ENCODE results near the gene NCBP3. TPM values are rescaled to one million over a fixed set of nuclear protein-coding genes. Genes with fewer than 3 reads are reported as not detected.
"Not testable (repeated sequence)": the region's sequence is repeated elsewhere in the genome, so short reads cannot be mapped to it uniquely, and the experiment has no call there.

Gene NCBP3
- total RNA-seq, 2 experiments from 2014 or later = 25.0 to 29.5 TPM

GRCh38 chr17:3792481-3792880 lies 53.6 kb downstream of the NCBP3 start:
- H3K4me1 ChIP-seq (ENCODE audit: insufficient read depth, low read length) = peaks cover 33% of the 10 kb centered on the region

GRCh38 chr17:3788200-3788599 lies 57.8 kb downstream of the NCBP3 start:
- Mint-ChIP-seq H3K36me3 (ENCODE audit: low read depth) (no peaks in the 10 kb centered on the region), H3K27ac (no peak overlapping the region), H3K4me1 (ENCODE audit: low read depth) (peaks cover 13% of the 10 kb centered on the region), H3K27me3 (no peaks in the 10 kb centered on the region), H3K9me3 (no peaks in the 10 kb centered on the region), H3K4me3 (no peak overlapping the region)
- no peak for TF ChIP-seq CTCF (IDR thresholded peaks at IDR 0.05)
- no peak overlapping the region for H3K4me3 ChIP-seq (ENCODE audit: low read length)
- H3K27ac ChIP-seq (ENCODE audit: low read depth in 1 of 2, low read length in 2 of 2) = no peak overlapping the region
- H3K9me3 ChIP-seq (ENCODE audit: control insufficient read depth in 1 of 2, insufficient read depth in 1 of 2, low read length in 2 of 2) = no peaks in the 10 kb centered on the region
- intact Hi-C loops (cut with DNase I, micrococcal nuclease) = loop anchor here (5.0 to 10.0 kb wide), 2 partner anchors 51 to 53 kb away; no protein-coding TSS in a partner anchor
- DNase-seq (peak in 4 of 14 experiments; percentile 26 to 72 (median 46)), ATAC-seq (ENCODE audit: poor library complexity) (peak; percentile 37)
- H3K4me1 ChIP-seq (ENCODE audit: insufficient read depth, low read length) = peaks cover 8% of the 10 kb centered on the region
- no peaks in the 10 kb centered on the region for H3K27me3 ChIP-seq (ENCODE audit: control insufficient read depth in 1 of 2, insufficient read depth in 2 of 2, low read length in 2 of 2)
- POLR2A ChIA-PET = interaction anchor here (0.7 to 2.0 kb wide), 3 partner anchors 48 to 1814 kb away, joined by 3 to 9 read pairs (median 4); no protein-coding TSS in a partner anchor
- CTCF ChIA-PET = interaction anchor here (1.1 to 1.6 kb wide), 2 partner anchors 48 to 50 kb away, joined by 3 read pairs; no protein-coding TSS in a partner anchor
- H3K36me3 ChIP-seq (ENCODE audit: insufficient read depth, low read length) = no peaks in the 10 kb centered on the region

More at GRCh38 chr17:3792481-3792880, 53.6 kb downstream of the NCBP3 start:
- no peaks in the 10 kb centered on the region for H3K36me3 Mint-ChIP-seq (ENCODE audit: low read depth)
- intact Hi-C loops (cut with DNase I, micrococcal nuclease) = no loop called here
- CTCF ChIA-PET = no interaction called here
- no peak for ATAC-seq (ENCODE audit: poor library complexity)
- no peaks in the 10 kb centered on the region for H3K27me3 Mint-ChIP-seq
- H3K27ac Mint-ChIP-seq = no peak overlapping the region
- H3K9me3 Mint-ChIP-seq = no peaks in the 10 kb centered on the region
- POLR2A ChIA-PET = no interaction called here
- no peak overlapping the region for H3K4me3 ChIP-seq (ENCODE audit: low read length)
- no peaks in the 10 kb centered on the region for H3K36me3 ChIP-seq (ENCODE audit: insufficient read depth, low read length)
- H3K27ac ChIP-seq (ENCODE audit: low read depth in 1 of 2, low read length in 2 of 2) = no peak overlapping the region
- DNase-seq = no peak
- peaks cover 24% of the 10 kb centered on the region for H3K4me1 Mint-ChIP-seq (ENCODE audit: low read depth)
- TF ChIP-seq CTCF (IDR thresholded peaks at IDR 0.05) = no peak
- no peak overlapping the region for H3K4me3 Mint-ChIP-seq
- H3K9me3 ChIP-seq (ENCODE audit: control insufficient read depth in 1 of 2, insufficient read depth in 1 of 2, low read length in 2 of 2) = no peaks in the 10 kb centered on the region
- no peaks in the 10 kb centered on the region for H3K27me3 ChIP-seq (ENCODE audit: control insufficient read depth in 1 of 2, insufficient read depth in 2 of 2, low read length in 2 of 2)

GRCh38 chr17:3785323-3785722 lies 60.7 kb downstream of the NCBP3 start:
- POLR2A ChIA-PET; H3K27ac Mint-ChIP-seq; H3K4me1 ChIP-seq (ENCODE audit: insufficient read depth, low read length); DNase-seq; H3K4me3 ChIP-seq (ENCODE audit: low read length); H3K27ac ChIP-seq (ENCODE audit: low read depth in 1 of 2, low read length in 2 of 2); ATAC-seq (ENCODE audit: poor library complexity); CTCF ChIA-PET; H3K4me1 Mint-ChIP-seq (ENCODE audit: low read depth); H3K36me3 ChIP-seq (ENCODE audit: insufficient read depth, low read length); H3K4me3 Mint-ChIP-seq; H3K9me3 ChIP-seq (ENCODE audit: control insufficient read depth in 1 of 2, insufficient read depth in 1 of 2, low read length in 2 of 2); H3K36me3 Mint-ChIP-seq (ENCODE audit: low read depth); H3K27me3 ChIP-seq (ENCODE audit: control insufficient read depth in 1 of 2, insufficient read depth in 2 of 2, low read length in 2 of 2); H3K9me3 Mint-ChIP-seq; H3K27me3 Mint-ChIP-seq: not testable (repeated sequence)
- intact Hi-C loops (cut with DNase I, micrococcal nuclease) = loop anchor here (5.0 to 10.0 kb wide), 2 partner anchors 48 to 51 kb away; no protein-coding TSS in a partner anchor

- Histone ChIP-seq H3K27me3 (ENCODE audit: control insufficient read depth in 1 of 2, insufficient read depth in 2 of 2, low read length in 2 of 2) (no peaks in the 10 kb centered on the region), H3K36me3 (ENCODE audit: insufficient read depth, low read length) (no peaks in the 10 kb centered on the region), H3K27ac (ENCODE audit: low read depth in 1 of 2, low read length in 2 of 2) (no peak overlapping the region), H3K9me3 (ENCODE audit: control insufficient read depth in 1 of 2, insufficient read depth in 1 of 2, low read length in 2 of 2) (no peaks in the 10 kb centered on the region), H3K4me3 (ENCODE audit: low read length) (no peak overlapping the region), H3K4me1 (ENCODE audit: insufficient read depth, low read length) (peaks cover 3% of the 10 kb centered on the region)
- intact Hi-C loops (cut with DNase I, micrococcal nuclease) = loop anchor here in 1 of 2 experiments (10.0 kb wide), 1 partner anchor 48 kb away; no protein-coding TSS in a partner anchor
- DNase-seq (no peak), ATAC-seq (ENCODE audit: poor library complexity) (no peak)
- TF ChIP-seq CTCF (IDR thresholded peaks at IDR 0.05) = no peak
- Mint-ChIP-seq H3K4me1 (ENCODE audit: low read depth) (peaks cover 4% of the 10 kb centered on the region), H3K4me3 (no peak overlapping the region), H3K27ac (no peak overlapping the region), H3K9me3 (no peaks in the 10 kb centered on the region), H3K36me3 (ENCODE audit: low read depth) (no peaks in the 10 kb centered on the region), H3K27me3 (no peaks in the 10 kb centered on the region)
- ChIA-PET CTCF (interaction anchor here (0.6 kb wide), 1 partner anchor 44 kb away, joined by 3 read pairs; no protein-coding TSS in a partner anchor), POLR2A (no interaction called here)
Measured at GRCh38 chr17:3782751-3783150, 63.3 kb downstream of the NCBP3 start.

Measured in CD4-positive, alpha-beta T cell (primary cell).